T-cell (primary cell): ENCODE measurements around the gene CTBP2. TPM values are rescaled to one million over a fixed set of nuclear protein-coding genes. Genes with fewer than 3 reads are reported as not detected.
A peak's percentile ranks its signal among the peaks of the same experiment; 100 is the strongest.

Experiments
- ATAC-seq, 4 experiments: fragments of 200-7000 bp in 3 of 4; fragments of 150-1000 bp in 1 of 4; cut with Tn5 transposase; replicated peaks in 1 of 4; 1 replicate in 3 of 4; 2 replicates in 1 of 4; pipeline ENCODE4 v1.10.0; 2021; ENCODE audit warnings: moderate library complexity in 3 of 4, mild to moderate bottlenecking in 2 of 4, moderate number of reproducible peaks in 1 of 4
- CTCF ChIA-PET, 2 donors: fragments of 300-600 bp; sonication (Branson Sonifier 250); formaldehyde crosslinking; loops; one replicate each; lab custom pipeline; 2022; ENCODE audit warnings: antibody characterized with exemption in 2 of 2; lab: Charles Lee
- POLR2A ChIA-PET, 2 donors: fragments of 300-600 bp; sonication (Branson Sonifier 250); formaldehyde crosslinking; loops; one replicate each; lab custom pipeline; 2022; ENCODE audit warnings: antibody characterized with exemption in 2 of 2; lab: Charles Lee
- DNase-seq, 35 experiments: peaks; one replicate each; pipeline versions ENCODE4 v3.0.0 to v3.0.0-alpha.2; 2013 to 2023
- H3K27ac ChIP-seq: one replicate; pipeline ENCODE4 v1.5.1; 2013; ENCODE audit warnings: low read length
- H3K27me3 ChIP-seq, 2 experiments: replicated peaks in 1 of 2; 1 replicate in 1 of 2; 2 replicates in 1 of 2; pipeline versions ENCODE4 v1.6.1 to v1.7.0; 2013; ENCODE audit warnings: low read length in 1 of 2, mixed read lengths in 1 of 2; ENCODE audit not compliant: control insufficient read depth in 2 of 2, insufficient read depth in 2 of 2; ENCODE audit errors: extremely low read depth in 1 of 2
- H3K36me3 ChIP-seq, 2 donors: 1 replicate in 1 of 2; 2 replicates in 1 of 2; pipeline versions ENCODE4 v1.6.1 to v1.7.0; 2013; ENCODE audit warnings: low read length in 1 of 2; ENCODE audit not compliant: control insufficient read depth in 2 of 2, insufficient read depth in 1 of 2; ENCODE audit errors: extremely low read depth in 1 of 2
- H3K4me1 ChIP-seq, 2 experiments: 1 replicate in 1 of 2; 2 replicates in 1 of 2; pipeline versions ENCODE4 v1.6.1 to v1.7.0; 2013; ENCODE audit warnings: low read length in 2 of 2, mixed read lengths in 1 of 2; ENCODE audit not compliant: insufficient read depth in 2 of 2, control insufficient read depth in 1 of 2; ENCODE audit errors: extremely low read depth in 1 of 2
- H3K4me3 ChIP-seq, 2 donors: 1 replicate in 1 of 2; 2 replicates in 1 of 2; pipeline versions ENCODE4 v1.5.1 to v1.7.0; 2013; ENCODE audit warnings: mild to moderate bottlenecking in 2 of 2, low read length in 1 of 2, moderate library complexity in 1 of 2; ENCODE audit not compliant: control insufficient read depth in 1 of 2; ENCODE audit errors: extremely low read depth in 1 of 2
- H3K9me3 ChIP-seq: 2 replicates; pipeline ENCODE4 v1.7.0; 2013
- H3K27ac Mint-ChIP-seq, 2 donors: one replicate each; pipeline ENCODE4 v1.8.0; 2020 to 2021; ENCODE audit warnings: mild to moderate bottlenecking in 2 of 2, mixed read lengths in 2 of 2
- H3K27me3 Mint-ChIP-seq, 2 donors: one replicate each; pipeline ENCODE4 v1.8.0; 2021 to 2022; ENCODE audit warnings: mixed read lengths in 2 of 2
- H3K36me3 Mint-ChIP-seq: one replicate; pipeline ENCODE4 v1.8.0; 2021; ENCODE audit warnings: mixed read lengths
- H3K4me1 Mint-ChIP-seq, 3 donors: one replicate each; pipeline ENCODE4 v1.8.0; 2020 to 2022; ENCODE audit warnings: mixed read lengths in 3 of 3, mild to moderate bottlenecking in 1 of 3
- H3K4me3 Mint-ChIP-seq, 3 donors: one replicate each; pipeline ENCODE4 v1.8.0; 2020 to 2022; ENCODE audit warnings: mild to moderate bottlenecking in 3 of 3, mixed read lengths in 3 of 3, moderate library complexity in 3 of 3
- H3K9me3 Mint-ChIP-seq, 3 donors: one replicate each; pipeline ENCODE4 v1.8.0; 2020 to 2022; ENCODE audit warnings: mixed read lengths in 3 of 3
- WGBS: methylation state at CpG from one replicate; pipeline ENCODE4 v1.1.5; 2013; ENCODE audit warnings: missing lambda C conversion rate; ENCODE audit not compliant: insufficient coverage; 5-methylcytosine and 5-hydroxymethylcytosine counted together
- total RNA-seq, 35 experiments: library from RNA in 6 of 35; stranded (reverse) in 6 of 35; fragments of 120-200 nt in 1 of 35; gene quantifications; one replicate each; pipeline versions ENCODE4 v1.2.1 to v1.2.4 and lab custom pipeline; 2013 to 2026

Gene CTBP2
- total RNA-seq, 5 donors from 2014 or later (not counting 1 experiment from before 2014, with no cell fraction given): 1.1 to 5.8 (median 3.1) TPM

- Histone ChIP-seq H3K9me3 (no peaks in the 10 kb centered on the region), H3K27ac (no peak overlapping the region), H3K4me3 (no peak overlapping the region), H3K4me1 (peaks cover 0 to 12% of the 10 kb centered on the region in 2 experiments), H3K27me3 (peaks cover 0 to 56% of the 10 kb centered on the region in 2 experiments), H3K36me3 (no peaks in the 10 kb centered on the region)
- DNase-seq (no peak), ATAC-seq (no peak)
- ChIA-PET POLR2A (no interaction called here), CTCF (no interaction called here)
- Mint-ChIP-seq H3K4me3 (no peak overlapping the region), H3K27ac (no peak overlapping the region), H3K9me3 (no peaks in the 10 kb centered on the region), H3K4me1 (peaks cover 0 to 25% (median 1%) of the 10 kb centered on the region in 3 donors), H3K27me3 (peaks cover 27 to 71% of the 10 kb centered on the region in 2 donors), H3K36me3 (no peaks in the 10 kb centered on the region)
- 78% methylated on average over 8 of the region's 12 CpGs for WGBS
Measured at GRCh38 chr10:125149036-125149679, 11.2 kb downstream of the CTBP2 start.

GRCh38 chr10:125148528-125148927 is 11.8 kb downstream of the CTBP2 start:
- H3K27me3 Mint-ChIP-seq: peaks cover 21 to 70% of the 10 kb centered on the region in 2 donors
- no peak overlapping the region for H3K27ac Mint-ChIP-seq
- 67% methylated on average over 2 of the region's 4 CpGs for WGBS
- H3K9me3 ChIP-seq: no peaks in the 10 kb centered on the region
- H3K36me3 ChIP-seq: no peaks in the 10 kb centered on the region
- no peak overlapping the region for H3K27ac ChIP-seq
- H3K9me3 Mint-ChIP-seq: no peaks in the 10 kb centered on the region
- no peak overlapping the region for H3K4me3 ChIP-seq
- peaks cover 0 to 52% of the 10 kb centered on the region in 2 experiments for H3K27me3 ChIP-seq
- H3K4me1 Mint-ChIP-seq: peaks cover 0 to 21% (median 1%) of the 10 kb centered on the region in 3 donors
- no peaks in the 10 kb centered on the region for H3K36me3 Mint-ChIP-seq
- ATAC-seq: no peak
- H3K4me1 ChIP-seq: peaks cover 0 to 12% of the 10 kb centered on the region in 2 experiments
- ChIA-PET POLR2A (no interaction called here), CTCF (no interaction called here)
- H3K4me3 Mint-ChIP-seq: no peak overlapping the region
- no peak for DNase-seq

GRCh38 chr10:125147971-125148439 is 12.4 kb downstream of the CTBP2 start:
- Mint-ChIP-seq H3K4me1 (peaks cover 0 to 20% (median 1%) of the 10 kb centered on the region in 3 donors), H3K4me3 (no peak overlapping the region), H3K27me3 (peaks cover 17 to 66% of the 10 kb centered on the region in 2 donors), H3K36me3 (no peaks in the 10 kb centered on the region), H3K9me3 (no peaks in the 10 kb centered on the region), H3K27ac (peak overlapping the region in 1 of 2 donors; percentile 58)
- Histone ChIP-seq H3K9me3 (no peaks in the 10 kb centered on the region), H3K4me3 (no peak overlapping the region), H3K27ac (no peak overlapping the region), H3K36me3 (no peaks in the 10 kb centered on the region), H3K27me3 (peaks cover 0 to 48% of the 10 kb centered on the region in 2 experiments), H3K4me1 (peaks cover 0 to 10% of the 10 kb centered on the region in 2 experiments)
- POLR2A ChIA-PET: no interaction called here
- no peak for DNase-seq
- 18% methylated on average over 4 of the region's 7 CpGs for WGBS
- no peak for ATAC-seq
- CTCF ChIA-PET: no interaction called here

- Mint-ChIP-seq H3K4me3 (no peak overlapping the region), H3K9me3 (no peaks in the 10 kb centered on the region), H3K4me1 (peaks cover 0 to 16% (median 1%) of the 10 kb centered on the region in 3 donors), H3K27me3 (peaks cover 11 to 67% of the 10 kb centered on the region in 2 donors), H3K27ac (no peak overlapping the region), H3K36me3 (no peaks in the 10 kb centered on the region)
- H3K27me3 ChIP-seq: peaks cover 0 to 38% of the 10 kb centered on the region in 2 experiments
- DNase-seq (peak in 2 of 35 experiments; percentile 3 to 11), ATAC-seq (no peak)
- no peaks in the 10 kb centered on the region for H3K9me3 ChIP-seq
- ChIA-PET CTCF (no interaction called here), POLR2A (no interaction called here)
- 15% methylated on average over 4 of the region's 13 CpGs for WGBS
- no peak overlapping the region for H3K27ac ChIP-seq
- H3K36me3 ChIP-seq: no peaks in the 10 kb centered on the region
- no peak overlapping the region for H3K4me3 ChIP-seq
- H3K4me1 ChIP-seq: peaks cover 0 to 6% of the 10 kb centered on the region in 2 experiments
Measured at GRCh38 chr10:125146791-125147579, 13.4 kb downstream of the CTBP2 start.

GRCh38 chr10:125145636-125146035 is 14.7 kb downstream of the CTBP2 start:
- Histone ChIP-seq H3K4me1 (peaks cover 0 to 4% of the 10 kb centered on the region in 2 experiments), H3K9me3 (no peaks in the 10 kb centered on the region), H3K27ac (no peak overlapping the region), H3K4me3 (no peak overlapping the region), H3K27me3 (peaks cover 0 to 36% of the 10 kb centered on the region in 2 experiments), H3K36me3 (no peaks in the 10 kb centered on the region)
- ChIA-PET POLR2A (no interaction called here), CTCF (no interaction called here)
- Mint-ChIP-seq H3K27ac (no peak overlapping the region), H3K4me3 (no peak overlapping the region), H3K36me3 (no peaks in the 10 kb centered on the region), H3K9me3 (no peaks in the 10 kb centered on the region), H3K4me1 (peaks cover 0 to 11% (median 1%) of the 10 kb centered on the region in 3 donors), H3K27me3 (peaks cover 8 to 60% of the 10 kb centered on the region in 2 donors)
- ATAC-seq: no peak
- 95% methylated on average over 4 of the region's 5 CpGs for WGBS
- no peak for DNase-seq

- no peaks in the 10 kb centered on the region for H3K36me3 ChIP-seq
Measured at GRCh38 chr10:125144693-125145623, 15.4 kb downstream of the CTBP2 start.

More at GRCh38 chr10:125144693-125145623, 15.4 kb downstream of the CTBP2 start:
- H3K4me1 Mint-ChIP-seq: peaks cover 0 to 11% (median 1%) of the 10 kb centered on the region in 3 donors
- H3K4me3 Mint-ChIP-seq: no peak overlapping the region
- ATAC-seq (no peak), DNase-seq (no peak)
- peaks cover 4 to 55% of the 10 kb centered on the region in 2 donors for H3K27me3 Mint-ChIP-seq
- 43% methylated on average over 3 of the region's 13 CpGs for WGBS
- H3K27ac Mint-ChIP-seq: no peak overlapping the region
- POLR2A ChIA-PET: no interaction called here
- no peak overlapping the region for H3K27ac ChIP-seq
- H3K27me3 ChIP-seq: peaks cover 0 to 34% of the 10 kb centered on the region in 2 experiments
- H3K4me3 ChIP-seq: no peak overlapping the region
- peaks cover 0 to 4% of the 10 kb centered on the region in 2 experiments for H3K4me1 ChIP-seq
- CTCF ChIA-PET: no interaction called here
- H3K36me3 Mint-ChIP-seq: no peaks in the 10 kb centered on the region
- H3K9me3 ChIP-seq: no peaks in the 10 kb centered on the region
- no peaks in the 10 kb centered on the region for H3K9me3 Mint-ChIP-seq
